GM19455 (cell line): Measurements from ENCODE around the gene ZSCAN29.

Experiments
- ATAC-seq: cut with Tn5 transposase; IDR thresholded peaks from one replicate; pipeline ENCODE4 v1.9.1; 2021; ENCODE audit not compliant: unreplicated experiment

The ZSCAN29 gene

DNA sequence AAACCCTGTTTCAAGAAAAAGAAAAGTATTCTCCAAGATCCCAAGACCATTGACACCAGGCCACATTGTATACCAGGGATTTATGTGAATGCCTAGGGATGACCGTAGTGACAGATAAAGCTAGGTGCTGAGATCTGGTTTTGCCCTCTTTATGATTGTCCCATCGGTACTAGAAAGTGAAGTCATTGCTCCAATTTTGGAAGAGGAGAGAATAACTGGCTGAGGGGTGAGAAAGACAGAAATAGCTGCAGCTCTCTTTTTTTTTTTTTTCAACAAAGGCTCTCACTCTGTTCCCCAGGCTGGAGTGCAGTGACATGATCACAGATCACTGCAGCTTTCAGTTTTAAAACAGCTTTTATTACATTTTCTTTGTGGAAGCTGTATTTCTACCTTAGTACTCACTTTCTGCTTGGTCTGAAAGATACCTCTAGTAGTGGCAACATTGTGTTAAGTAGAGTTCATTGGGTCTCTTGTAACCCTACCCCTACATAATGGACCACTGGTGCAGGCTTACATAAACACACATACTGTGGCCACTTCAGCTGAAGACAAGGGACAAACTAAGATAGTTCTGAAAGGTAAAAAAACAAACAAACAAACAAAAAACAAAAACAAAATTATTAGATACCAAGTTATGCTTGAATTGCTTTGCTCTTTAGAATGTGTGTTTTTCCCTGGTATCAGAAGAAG lies 18.0 kb downstream of the ZSCAN29 start:
- no peak for ATAC-seq

DNA sequence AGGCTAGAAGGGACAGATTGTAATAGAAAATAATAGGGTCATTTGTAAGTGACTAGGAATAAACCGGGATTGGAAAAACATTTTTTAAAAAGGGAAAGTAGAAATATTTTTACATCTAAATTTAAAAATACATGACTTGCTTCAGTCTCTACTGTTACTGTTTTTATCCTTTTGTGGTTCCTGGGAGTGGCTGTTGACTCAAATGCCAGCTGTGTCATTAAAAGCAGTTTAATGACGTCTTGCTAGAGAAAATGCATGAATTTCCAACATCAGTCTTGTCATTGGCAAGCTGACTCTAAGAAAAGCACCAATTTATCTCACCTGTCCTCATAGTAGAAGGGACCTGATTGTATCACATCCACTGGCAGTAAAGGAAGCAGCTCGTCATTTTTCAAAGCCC lies 23.7 kb downstream of the ZSCAN29 start:
- ATAC-seq, result no peak

DNA sequence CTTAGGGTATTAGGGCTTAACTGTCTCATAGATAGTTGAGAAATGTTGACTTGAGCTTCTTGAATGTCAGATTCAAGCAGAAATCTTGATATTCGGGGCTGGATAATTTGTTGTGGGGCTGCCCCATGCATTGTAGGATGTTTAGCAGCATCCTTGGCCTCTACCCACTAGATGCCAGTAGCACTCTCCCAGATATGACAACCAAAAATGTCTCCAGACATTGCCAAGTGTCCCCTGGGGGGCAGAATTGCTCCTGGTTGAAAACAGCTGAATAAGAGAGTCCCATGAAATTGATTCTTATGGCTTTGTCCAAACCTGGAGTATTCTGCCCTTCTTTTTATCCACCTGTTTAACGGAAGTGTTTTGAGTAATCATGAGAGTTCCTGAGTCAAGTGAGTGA lies 24.5 kb downstream of the ZSCAN29 start:
- ATAC-seq, result no peak

DNA sequence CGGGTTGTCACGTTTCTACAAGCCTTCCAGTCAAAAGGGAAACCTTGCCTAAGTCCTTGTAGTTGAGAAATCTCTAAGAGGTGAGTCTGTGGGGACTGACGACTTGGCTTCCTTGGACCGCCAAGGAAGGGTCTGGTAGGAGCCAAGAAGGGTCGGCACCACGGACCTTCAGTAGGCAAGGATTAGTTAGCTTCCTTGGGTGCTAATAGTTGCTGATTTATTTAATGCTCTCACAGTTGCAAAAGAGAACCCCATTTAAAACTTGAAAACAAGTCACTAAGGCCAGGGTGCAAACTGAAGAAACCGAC lies 40.1 kb downstream of the ZSCAN29 start:
- peak; percentile 25 for ATAC-seq

DNA sequence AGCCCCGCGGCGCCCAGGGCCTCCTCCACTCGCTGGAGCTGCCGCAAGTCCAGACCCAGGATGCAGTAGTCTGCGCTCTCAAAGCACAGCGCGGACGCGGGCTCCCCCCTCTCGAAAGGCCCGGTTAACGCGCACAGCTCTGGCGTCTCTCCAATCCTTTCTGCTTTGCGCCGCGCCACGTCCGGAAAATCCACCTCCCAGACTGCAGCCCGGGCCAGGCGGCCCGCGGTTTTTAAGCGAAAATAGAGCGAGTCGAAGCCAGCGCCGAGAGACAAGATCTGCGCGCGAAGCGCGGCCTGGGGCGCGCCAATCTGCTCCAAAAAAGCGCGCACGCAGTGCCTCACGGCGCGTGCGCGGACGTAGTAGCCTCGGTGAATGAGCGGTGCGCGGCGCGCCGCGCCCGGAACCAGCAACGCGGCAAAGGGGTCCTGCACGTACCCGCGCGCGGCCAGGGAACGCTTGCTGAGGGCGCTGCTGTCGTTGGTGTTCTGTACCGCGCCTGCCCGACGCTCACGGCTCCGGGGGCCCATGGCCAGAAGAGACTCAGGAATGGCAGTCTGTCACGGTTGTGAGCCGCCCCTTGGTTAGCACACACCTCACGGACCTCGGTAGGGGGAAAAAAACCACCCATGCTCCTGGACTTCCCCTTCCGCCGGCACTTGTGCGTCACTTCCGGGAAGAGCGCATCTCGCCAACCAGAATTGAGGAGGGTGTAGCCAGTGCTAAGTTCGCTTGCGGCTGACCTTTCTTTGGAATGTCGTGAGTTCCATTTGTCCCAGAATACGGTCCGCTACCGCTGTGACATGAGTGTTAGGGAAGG lies 40.7 kb downstream of the ZSCAN29 start, which contains the start of gene LCMT2:
Gene LCMT2 (minus strand): TSS at position 614 of the 820 bp plus-strand sequence. CDS start 84 bp downstream, at position 530.
- peak; percentile 94 for ATAC-seq

DNA sequence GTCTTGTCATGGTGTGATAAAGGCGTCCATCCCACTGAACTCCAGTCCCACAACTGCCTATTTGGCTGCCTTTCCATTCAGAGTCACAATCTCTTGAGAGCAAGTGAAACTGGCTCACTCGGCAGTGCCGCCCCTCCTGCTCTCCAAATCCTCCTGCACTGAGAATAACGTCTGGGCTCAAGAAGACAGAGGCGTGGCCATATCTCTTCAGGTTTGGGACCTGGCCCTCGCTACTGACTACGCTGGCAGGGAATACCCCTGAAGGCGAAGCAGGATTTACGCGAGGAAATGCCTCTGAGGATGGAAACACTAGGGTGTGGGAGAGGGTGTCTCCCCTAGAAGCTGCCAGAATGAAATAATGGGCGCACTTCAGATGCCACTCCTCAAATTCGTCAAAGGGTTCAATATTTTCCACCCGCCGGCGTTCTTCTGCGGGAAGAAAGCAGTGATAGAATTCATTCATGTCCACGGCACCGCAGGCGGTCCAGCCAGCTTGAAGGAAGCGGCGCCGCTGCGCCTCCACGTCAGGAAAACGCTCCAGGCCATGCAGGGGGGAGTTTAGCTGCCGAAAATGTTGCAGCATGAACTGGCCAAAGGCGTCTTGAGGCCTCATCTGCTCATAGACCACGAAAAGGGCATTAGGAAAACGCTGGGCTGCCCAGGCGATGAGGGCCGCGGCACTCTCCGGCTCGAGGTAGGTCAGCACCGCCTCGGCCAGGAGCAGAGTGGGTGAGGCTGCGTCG lies 41.5 kb downstream of the ZSCAN29 start:
- ATAC-seq, result no peak

DNA sequence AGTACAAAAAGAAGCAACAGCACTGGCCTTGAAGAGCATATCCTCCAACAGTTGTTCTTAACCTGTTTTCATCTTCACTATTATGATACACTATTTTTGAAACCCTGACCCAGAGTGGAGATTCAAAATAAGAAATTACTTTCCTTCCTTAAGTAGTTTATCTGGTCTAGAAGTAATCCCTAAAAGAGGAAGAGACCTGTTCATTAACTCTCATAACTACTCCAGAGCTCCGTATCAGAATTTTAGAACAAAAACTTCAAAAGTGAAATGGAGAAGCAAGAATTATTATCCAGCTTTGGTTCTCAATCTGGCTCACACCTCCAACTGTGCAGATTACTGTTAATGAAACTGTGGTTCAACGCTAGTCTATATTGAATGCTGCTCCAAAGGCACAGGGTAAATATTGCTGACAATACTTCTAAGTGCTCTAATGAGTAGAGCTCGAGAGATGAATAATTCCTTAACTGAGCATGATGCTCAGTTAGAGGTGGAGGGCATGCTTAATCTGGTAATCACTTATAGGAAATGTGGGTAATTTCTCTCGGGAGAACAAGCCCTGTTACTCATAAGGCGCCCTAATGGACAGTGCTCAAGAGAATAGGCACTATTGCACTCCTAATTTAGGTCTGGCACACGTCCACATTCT lies 45.7 kb downstream of the ZSCAN29 start:
- no peak for ATAC-seq

DNA sequence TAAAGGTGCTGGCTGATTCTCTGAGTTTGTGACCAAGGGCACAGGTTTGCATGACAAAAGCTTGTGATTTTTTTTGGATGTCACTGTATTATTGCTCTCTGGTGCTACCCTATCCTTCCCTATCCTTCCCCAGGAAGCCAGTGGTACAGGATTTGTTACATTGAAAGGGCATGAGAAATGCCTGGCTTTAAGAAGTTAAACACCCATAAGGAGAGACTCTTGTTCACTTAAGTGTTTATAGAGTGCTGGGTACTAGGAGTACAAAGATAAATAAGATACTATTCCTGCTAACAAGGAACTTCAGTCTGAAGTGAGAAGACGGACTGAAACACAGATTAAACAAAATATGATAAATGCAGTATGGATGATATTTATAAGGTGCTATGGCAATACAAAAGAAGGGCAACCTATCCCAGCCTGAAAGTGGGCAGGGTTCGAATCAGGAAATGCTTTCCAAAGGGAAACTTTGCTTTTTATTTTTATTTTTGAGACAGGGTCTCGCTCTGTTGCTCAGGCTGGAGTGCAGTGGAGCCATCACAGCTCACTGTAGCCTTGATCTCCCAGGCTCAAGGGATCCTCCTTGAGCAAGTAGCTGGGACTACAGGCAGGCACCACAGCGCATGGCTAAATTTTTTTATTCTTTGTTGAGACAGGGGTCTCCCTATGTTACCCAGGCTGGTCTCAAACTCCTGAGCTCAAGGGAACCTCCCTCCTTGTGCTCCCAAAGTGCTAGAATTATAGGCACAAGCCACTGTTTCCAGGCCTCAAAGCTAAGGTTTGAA lies 51.7 kb downstream of the ZSCAN29 start:
- ATAC-seq, result no peak

DNA sequence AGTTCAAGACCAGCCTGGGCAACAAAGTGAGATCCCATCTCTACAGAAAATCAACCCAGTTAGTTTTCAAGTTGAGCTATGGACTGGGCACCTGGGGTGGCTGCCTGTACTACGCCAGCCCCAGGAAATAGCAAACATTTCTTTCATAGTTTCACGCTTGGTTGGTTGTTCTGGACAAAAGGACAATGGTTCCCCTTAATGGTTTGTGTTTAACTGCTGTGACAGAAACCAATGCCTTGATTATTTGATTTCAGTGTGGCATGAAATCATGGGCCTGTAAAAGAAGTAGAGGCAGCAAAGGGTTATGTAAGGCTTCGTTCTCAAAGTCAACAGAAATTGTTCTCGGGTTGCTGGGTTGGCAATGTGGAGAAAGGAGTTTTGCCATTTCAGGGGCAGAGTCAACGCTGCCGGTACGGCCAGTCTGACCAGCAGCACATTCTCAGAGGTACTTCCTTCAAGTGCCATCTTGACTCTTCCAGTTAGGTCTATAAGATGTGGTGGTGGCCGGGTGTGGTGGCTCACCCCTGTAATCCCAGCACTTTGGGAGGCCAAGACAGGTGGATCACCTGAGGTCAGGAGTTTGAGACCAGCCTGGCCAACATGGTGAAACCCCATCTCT lies 53.2 kb downstream of the ZSCAN29 start:
- ATAC-seq, result no peak

DNA sequence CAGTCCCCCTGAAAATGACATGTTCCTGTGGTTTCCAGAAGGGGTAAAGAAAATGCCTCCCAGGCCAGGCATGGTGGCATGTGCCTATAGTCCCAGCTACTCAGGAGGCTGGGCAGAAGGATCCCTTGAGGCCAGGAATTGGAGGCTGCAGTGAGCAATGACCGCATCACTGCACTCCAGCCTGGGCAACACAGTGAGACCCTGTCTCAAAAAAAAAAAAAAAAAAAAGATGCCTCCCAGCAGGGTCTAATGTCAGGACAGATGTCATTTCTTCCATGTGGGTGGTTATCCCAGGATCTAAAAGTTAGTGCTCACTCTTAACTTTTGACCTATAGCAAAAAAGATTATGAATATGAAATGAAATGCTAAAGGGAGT lies 53.9 kb downstream of the ZSCAN29 start:
- ATAC-seq, result no peak

DNA sequence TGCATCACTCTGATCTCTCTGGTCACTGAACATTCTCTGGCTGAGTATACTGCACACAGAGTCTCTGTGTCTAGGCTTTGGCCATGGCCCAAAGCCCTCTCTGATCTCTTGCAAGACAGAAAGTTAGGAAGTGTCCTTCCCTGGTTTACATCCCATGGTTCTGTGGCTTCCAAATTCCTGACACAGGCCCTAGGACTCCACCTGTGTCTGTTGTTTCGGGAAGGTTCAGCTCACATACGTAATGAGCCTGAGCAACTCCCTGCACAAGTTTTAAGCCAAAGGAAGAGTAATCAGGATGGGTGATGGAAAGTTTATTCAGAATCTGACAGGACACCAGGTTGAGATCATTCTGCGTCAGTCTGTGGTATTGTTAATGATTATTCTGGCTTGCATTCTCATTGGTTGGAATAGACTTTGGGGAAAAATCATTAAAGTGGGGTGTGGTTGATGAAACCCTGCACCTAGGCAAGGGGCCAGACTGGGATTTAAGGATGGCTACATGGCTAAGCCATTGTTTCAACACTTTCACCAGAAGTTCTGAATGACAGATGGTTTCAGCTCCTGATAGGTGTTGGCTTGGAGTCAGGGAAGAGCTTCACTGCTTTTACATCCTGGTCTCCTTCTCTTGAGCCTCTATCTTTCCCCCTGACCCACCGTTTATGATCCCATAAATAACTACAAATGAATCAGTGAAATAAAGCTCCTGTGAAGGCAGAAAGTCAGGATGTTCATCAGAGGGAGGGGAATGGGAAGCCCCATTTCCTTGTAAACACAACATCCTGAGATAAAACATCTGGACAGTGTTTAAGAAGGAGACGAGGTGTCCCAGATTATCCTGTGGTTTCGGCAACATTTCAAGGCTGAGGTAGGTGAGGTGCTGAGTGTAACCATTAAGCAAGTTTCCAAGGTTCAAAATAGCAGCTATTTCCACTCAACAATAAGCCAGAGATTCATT lies 54.5 kb downstream of the ZSCAN29 start:
- ATAC-seq, result no peak

DNA sequence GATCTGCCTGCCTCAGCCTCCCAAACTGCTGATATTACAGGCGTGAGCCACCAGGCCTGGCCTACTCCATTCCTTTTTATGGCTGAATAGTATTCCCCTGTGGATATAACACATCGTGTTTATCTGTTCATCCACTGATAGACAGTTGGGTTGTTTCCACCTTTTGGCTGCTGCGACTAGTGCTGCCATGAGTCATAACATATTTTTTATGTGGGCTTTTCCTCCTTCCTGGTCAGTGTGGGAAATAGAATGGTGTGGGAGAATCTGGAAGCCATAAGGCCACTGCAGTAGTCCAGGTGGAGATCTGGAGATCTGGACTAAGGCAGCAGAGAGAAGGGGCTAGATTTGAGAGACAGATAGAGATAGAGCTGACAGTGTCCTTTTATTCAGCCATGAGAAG lies 56.7 kb downstream of the ZSCAN29 start:
- no peak for ATAC-seq

DNA sequence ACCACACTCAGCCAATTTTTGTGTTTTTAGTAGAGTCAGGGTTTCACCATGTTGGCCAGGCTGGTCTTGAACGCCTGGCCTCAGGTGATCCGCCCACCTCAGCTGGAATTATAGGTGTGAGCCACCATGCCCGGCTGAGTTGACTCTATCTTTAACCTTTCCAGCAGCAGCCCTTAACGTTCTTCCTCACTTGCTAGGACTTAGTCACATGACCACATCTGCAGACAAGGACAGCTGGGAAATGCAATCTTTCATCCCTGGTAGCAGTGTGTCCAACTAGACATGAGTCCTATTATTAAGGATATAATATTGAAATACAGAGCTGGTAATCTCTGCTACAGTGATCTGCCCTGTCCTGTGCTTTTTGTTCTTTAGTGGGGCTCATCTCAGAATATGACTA lies 58.5 kb downstream of the ZSCAN29 start:
- ATAC-seq, result no peak
